Smooth muscle cell of the pulmonary artery (primary cell): ENCODE measurements around the gene AHCYL1. TPM values are rescaled to one million over a fixed set of nuclear protein-coding genes. Genes with fewer than 3 reads are reported as not detected.

ENCODE experiments used
- total RNA-seq: library from RNA; depleted of rRNA; stranded (reverse); fragments of >200 nt; gene quantifications from 2 replicates; pipeline ENCODE4 v1.2.3, GENCODE V29; 2014

The AHCYL1 gene
- 83.2 and 91.9 TPM in 2 replicates for total RNA-seq

GRCh38 chr1:109984456-109985246 is at the start of gene AHCYL1:
AHCYL1 (plus strand) TSS chr1:109984765; CDS start chr1:109985053, 288 bp downstream.

GRCh38 chr1:110034451-110035235 is 50.1 kb downstream of the AHCYL1 start, which contains the start of gene STRIP1:
STRIP1 (plus strand) TSS chr1:110034624; CDS start chr1:110034638, 14 bp downstream.

GRCh38 chr1:110070671-110071242 is 86.2 kb downstream of the AHCYL1 start, which contains the start of gene ALX3:
ALX3 (minus strand) TSS chr1:110070672; CDS start chr1:110070612, 60 bp downstream.

Other genes starting within 250 kb of the AHCYL1 start
- 27.5 and 30.3 TPM in 2 replicates for gene GSTM3, start 243.7 kb upstream of the AHCYL1 start, total RNA-seq
- gene EPS8L3, start 220.8 kb upstream of the AHCYL1 start, total RNA-seq = not detected in 2 replicates
- 53.5 and 61.1 TPM in 2 replicates for gene CSF1, start 73.9 kb upstream of the AHCYL1 start, total RNA-seq
- gene STRIP1, start 49.9 kb downstream of the AHCYL1 start, total RNA-seq = 48.3 and 58.8 TPM in 2 replicates
- not detected in 2 replicates for gene ALX3, start 85.9 kb downstream of the AHCYL1 start, total RNA-seq
- not detected in 2 replicates for gene UBL4B, start 127.7 kb downstream of the AHCYL1 start, total RNA-seq
- 0.33 and 0.79 TPM in 2 replicates for gene SLC6A17, start 165.7 kb downstream of the AHCYL1 start, total RNA-seq
- gene KCNC4, start 225.5 kb downstream of the AHCYL1 start, total RNA-seq = 4.7 and 26.8 TPM in 2 replicates